Hippocampal formation (tissue), 2 donors: ENCODE results near the gene KCNK4.

ENCODE experiments used
- DNase-seq, 2 donors: peaks; one replicate each; lab custom pipeline; 2025; lab: John Stamatoyannopoulos, UW

KCNK4 gene

GRCh38 chr11:64347193-64347867 is 56.2 kb downstream of the KCNK4 start:
- DNase-seq, result no peak

- DNase-seq, result no peak
Measured at GRCh38 chr11:64348383-64349024, 57.4 kb downstream of the KCNK4 start.

GRCh38 chr11:64349025-64349387 is 57.9 kb downstream of the KCNK4 start:
- DNase-seq, result no peak

GRCh38 chr11:64349404-64349803 is 58.3 kb downstream of the KCNK4 start:
- DNase-seq, result no peak
